ENCODE data around the gene TMEM132D.
"Not testable (repeated sequence)": the region's sequence is repeated elsewhere in the genome, so short reads cannot be mapped to it uniquely, and the experiment has no call there.

Gene TMEM132D

GRCh38 chr12:129082441-129082840, 821.4 kb downstream of the TMEM132D start:
- no peak for DNase-seq

GRCh38 chr12:129081755-129082250, 822.0 kb downstream of the TMEM132D start:
- no peak for DNase-seq

- no peak for DNase-seq
Observed at GRCh38 chr12:129080821-129081220, 823.0 kb downstream of the TMEM132D start.

GRCh38 chr12:129080391-129080790, 823.4 kb downstream of the TMEM132D start:
- DNase-seq = no peak

- DNase-seq = no peak
Observed at GRCh38 chr12:129079719-129080118, 824.1 kb downstream of the TMEM132D start.

GRCh38 chr12:129076441-129077320, 827.1 kb downstream of the TMEM132D start:
- DNase-seq = no peak

GRCh38 chr12:129075460-129076208, 828.2 kb downstream of the TMEM132D start:
- peak; percentile 72 for DNase-seq

- no peak for DNase-seq
Observed at GRCh38 chr12:129074379-129074778, 829.4 kb downstream of the TMEM132D start.

GRCh38 chr12:129073157-129073915, 830.5 kb downstream of the TMEM132D start:
- no peak for DNase-seq

GRCh38 chr12:129071362-129071761, 832.5 kb downstream of the TMEM132D start:
- peak; percentile 87 for DNase-seq

- no peak for DNase-seq
Observed at GRCh38 chr12:129069886-129070285, 833.9 kb downstream of the TMEM132D start.

GRCh38 chr12:129068684-129069083, 835.1 kb downstream of the TMEM132D start:
- no peak for DNase-seq

GRCh38 chr12:129067491-129067890, 836.3 kb downstream of the TMEM132D start:
- peak; percentile 34 for DNase-seq

GRCh38 chr12:129064209-129064855, 839.5 kb downstream of the TMEM132D start:
- DNase-seq = peak; percentile 53

GRCh38 chr12:129063600-129063999, 840.2 kb downstream of the TMEM132D start:
- no peak for DNase-seq

- DNase-seq = no peak
Observed at GRCh38 chr12:129053232-129053631, 850.6 kb downstream of the TMEM132D start.

- no peak for DNase-seq
Observed at GRCh38 chr12:129052373-129052772, 851.5 kb downstream of the TMEM132D start.

- no peak for DNase-seq
Observed at GRCh38 chr12:129049917-129050316, 853.9 kb downstream of the TMEM132D start.

- not testable (repeated sequence) for DNase-seq
Observed at GRCh38 chr12:129043334-129043733, 860.5 kb downstream of the TMEM132D start.

GRCh38 chr12:129036135-129036534, 867.7 kb downstream of the TMEM132D start:
- no peak for DNase-seq

- no peak for DNase-seq
Observed at GRCh38 chr12:129034558-129035289, 869.1 kb downstream of the TMEM132D start.

GRCh38 chr12:129028844-129029243, 875.0 kb downstream of the TMEM132D start:
- DNase-seq = peak; percentile 70
